Measurements from ENCODE around the gene TMED9. TPM values are rescaled to one million over a fixed set of nuclear protein-coding genes. Genes with fewer than 3 reads are reported as not detected.

TMED9 gene
- total RNA-seq, 2 experiments from 2014 or later, result 67.6 to 134 TPM

GRCh38 chr5:177610770-177611445 lies 18.9 kb downstream of the TMED9 start:
- TF ChIP-seq EZH2phosphoT487 (IDR thresholded peaks at IDR 0.05; ENCODE audit: borderline replicate concordance, low read depth, low read length), result no peak
- TF ChIP-seq, protein P1, sequence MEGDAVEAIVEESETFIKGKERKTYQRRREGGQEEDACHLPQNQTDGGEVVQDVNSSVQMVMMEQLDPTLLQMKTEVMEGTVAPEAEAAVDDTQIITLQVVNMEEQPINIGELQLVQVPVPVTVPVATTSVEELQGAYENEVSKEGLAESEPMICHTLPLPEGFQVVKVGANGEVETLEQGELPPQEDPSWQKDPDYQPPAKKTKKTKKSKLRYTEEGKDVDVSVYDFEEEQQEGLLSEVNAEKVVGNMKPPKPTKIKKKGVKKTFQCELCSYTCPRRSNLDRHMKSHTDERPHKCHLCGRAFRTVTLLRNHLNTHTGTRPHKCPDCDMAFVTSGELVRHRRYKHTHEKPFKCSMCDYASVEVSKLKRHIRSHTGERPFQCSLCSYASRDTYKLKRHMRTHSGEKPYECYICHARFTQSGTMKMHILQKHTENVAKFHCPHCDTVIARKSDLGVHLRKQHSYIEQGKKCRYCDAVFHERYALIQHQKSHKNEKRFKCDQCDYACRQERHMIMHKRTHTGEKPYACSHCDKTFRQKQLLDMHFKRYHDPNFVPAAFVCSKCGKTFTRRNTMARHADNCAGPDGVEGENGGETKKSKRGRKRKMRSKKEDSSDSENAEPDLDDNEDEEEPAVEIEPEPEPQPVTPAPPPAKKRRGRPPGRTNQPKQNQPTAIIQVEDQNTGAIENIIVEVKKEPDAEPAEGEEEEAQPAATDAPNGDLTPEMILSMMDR (conservative IDR thresholded peaks at IDR 0.05; ENCODE audit: low read length), result no peak
- H3K4me1 ChIP-seq (ENCODE audit: insufficient read depth, low read length, poor library complexity, severe bottlenecking), result no peaks in the 10 kb centered on the region
- intact Hi-C loops (cut with micrococcal nuclease; ENCODE audit: unreplicated experiment), result no loop called here
- H3K4me2 ChIP-seq (ENCODE audit: low read length), result no peak overlapping the region
- H2AFZ ChIP-seq (ENCODE audit: low read length), result no peak overlapping the region
- DNase-seq (ENCODE audit: low spot score), result no peak
- no peaks in the 10 kb centered on the region for H3K9me3 ChIP-seq (ENCODE audit: low read length)
- POLR2A ChIA-PET, result interaction anchor here (0.5 kb wide), 1 partner anchor 482 kb away, joined by 4 read pairs; no protein-coding TSS in a partner anchor
- H3K9me2 ChIP-seq (ENCODE audit: insufficient read depth, low read length), result no peaks in the 10 kb centered on the region
- peaks cover 17% of the 10 kb centered on the region; the same call in 1 of the 2 replicates for H3K36me3 ChIP-seq (ENCODE audit: insufficient read depth, low read length)
- no peaks in the 10 kb centered on the region for H3K79me2 ChIP-seq (ENCODE audit: insufficient read depth, low read depth, low read length)
- no TSS peak for BruUV-seq (replicated peaks)
- CTCF ChIA-PET (ENCODE audit: unreplicated experiment), result no interaction called here
- H4K20me1 ChIP-seq (ENCODE audit: insufficient read depth, low read length), result no peaks in the 10 kb centered on the region
- no peak overlapping the region for H3K27ac ChIP-seq (ENCODE audit: low read depth, low read length, poor library complexity, severe bottlenecking)
- H3K4me3 ChIP-seq (ENCODE audit: low read depth, low read length, poor library complexity, severe bottlenecking), result no peak overlapping the region

DNA sequence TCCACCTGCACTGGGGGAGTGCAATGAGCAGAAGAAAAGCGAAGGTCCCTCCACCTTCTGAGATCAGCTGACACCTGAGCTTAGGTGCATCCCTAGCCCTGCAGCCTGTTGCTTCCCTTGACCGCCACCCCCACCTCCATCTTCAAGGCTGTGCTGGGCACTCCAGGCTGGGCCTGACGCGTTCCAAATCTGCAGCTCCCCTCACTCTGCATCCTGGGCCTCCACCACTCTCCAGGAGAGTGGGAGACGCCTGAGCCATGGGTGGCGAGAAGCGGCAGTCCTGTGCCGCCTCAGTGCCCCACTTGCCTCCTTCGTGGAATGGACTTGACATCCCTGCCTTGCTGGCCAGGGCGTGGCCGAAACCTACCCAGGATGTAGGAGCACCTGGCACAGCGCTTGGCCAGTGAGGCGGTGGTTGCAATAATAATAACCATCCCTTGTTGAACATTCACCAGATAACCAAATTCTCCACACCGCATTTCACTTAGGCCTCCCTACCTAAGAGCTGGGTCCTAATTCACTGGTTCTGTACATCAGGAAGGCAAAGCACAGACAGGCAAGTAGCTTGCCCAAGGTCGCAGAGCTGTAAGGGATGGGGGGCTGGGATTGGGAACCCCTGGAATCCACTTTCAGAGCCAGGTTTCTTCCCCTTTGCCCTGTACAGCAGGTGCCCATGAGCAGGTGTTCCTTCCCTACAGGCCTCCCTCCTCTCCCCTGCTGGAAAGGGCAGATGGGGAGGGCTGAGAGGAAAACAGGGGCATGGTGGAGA lies 19.6 kb downstream of the TMED9 start:
- Histone ChIP-seq H3K9me2 (ENCODE audit: insufficient read depth, low read length) (no peaks in the 10 kb centered on the region), H3K4me2 (ENCODE audit: low read length) (no peak overlapping the region), H3K4me1 (ENCODE audit: insufficient read depth, low read length, poor library complexity, severe bottlenecking) (no peaks in the 10 kb centered on the region), H3K4me3 (ENCODE audit: low read depth, low read length, poor library complexity, severe bottlenecking) (no peak overlapping the region), H2AFZ (ENCODE audit: low read length) (no peak overlapping the region), H3K27ac (ENCODE audit: low read depth, low read length, poor library complexity, severe bottlenecking) (no peak overlapping the region), H3K36me3 (ENCODE audit: insufficient read depth, low read length) (peaks cover 23% of the 10 kb centered on the region), H3K9me3 (ENCODE audit: low read length) (no peaks in the 10 kb centered on the region), H3K79me2 (ENCODE audit: insufficient read depth, low read depth, low read length) (no peaks in the 10 kb centered on the region), H4K20me1 (ENCODE audit: insufficient read depth, low read length) (no peaks in the 10 kb centered on the region)
- CTCF ChIA-PET (ENCODE audit: unreplicated experiment), result no interaction called here
- no peak for DNase-seq (ENCODE audit: low spot score)
- intact Hi-C loops (cut with micrococcal nuclease; ENCODE audit: unreplicated experiment), result no loop called here
- no peak for TF ChIP-seq EZH2phosphoT487 (IDR thresholded peaks at IDR 0.05; ENCODE audit: borderline replicate concordance, low read depth, low read length)
- TF ChIP-seq, protein P1 (conservative IDR thresholded peaks at IDR 0.05; ENCODE audit: low read length), result no peak
- no TSS peak for BruUV-seq (replicated peaks)
- POLR2A ChIA-PET, result no interaction called here

GRCh38 chr5:177612215-177612673 lies 20.2 kb downstream of the TMED9 start:
- no peak for TF ChIP-seq EZH2phosphoT487 (IDR thresholded peaks at IDR 0.05; ENCODE audit: borderline replicate concordance, low read depth, low read length)
- TF ChIP-seq, protein P1 (conservative IDR thresholded peaks at IDR 0.05; ENCODE audit: low read length), result no peak
- CTCF ChIA-PET (ENCODE audit: unreplicated experiment), result no interaction called here
- no TSS peak for BruUV-seq (replicated peaks)
- H3K79me2 ChIP-seq (ENCODE audit: insufficient read depth, low read depth, low read length), result no peaks in the 10 kb centered on the region
- intact Hi-C loops (cut with micrococcal nuclease; ENCODE audit: unreplicated experiment), result no loop called here
- H3K4me1 ChIP-seq (ENCODE audit: insufficient read depth, low read length, poor library complexity, severe bottlenecking), result no peaks in the 10 kb centered on the region
- no peak overlapping the region for H3K4me3 ChIP-seq (ENCODE audit: low read depth, low read length, poor library complexity, severe bottlenecking)
- POLR2A ChIA-PET, result no interaction called here
- no peak overlapping the region for H3K4me2 ChIP-seq (ENCODE audit: low read length)
- DNase-seq (ENCODE audit: low spot score), result no peak
- no peaks in the 10 kb centered on the region for H3K9me3 ChIP-seq (ENCODE audit: low read length)
- no peak overlapping the region for H2AFZ ChIP-seq (ENCODE audit: low read length)
- no peak overlapping the region for H3K27ac ChIP-seq (ENCODE audit: low read depth, low read length, poor library complexity, severe bottlenecking)
- no peaks in the 10 kb centered on the region for H4K20me1 ChIP-seq (ENCODE audit: insufficient read depth, low read length)
- peaks cover 28% of the 10 kb centered on the region for H3K36me3 ChIP-seq (ENCODE audit: insufficient read depth, low read length)
- no peaks in the 10 kb centered on the region for H3K9me2 ChIP-seq (ENCODE audit: insufficient read depth, low read length)
